ENCODE results near the gene GARIN5A. TPM values are rescaled to one million over a fixed set of nuclear protein-coding genes. Genes with fewer than 3 reads are reported as not detected.

Gene GARIN5A
- total and polyA plus RNA-seq, 2 of the 8 experiments (the other 6 are each of a cell fraction or from before 2014, with no cell fraction given): 9.1 to 18.5 TPM

DNA sequence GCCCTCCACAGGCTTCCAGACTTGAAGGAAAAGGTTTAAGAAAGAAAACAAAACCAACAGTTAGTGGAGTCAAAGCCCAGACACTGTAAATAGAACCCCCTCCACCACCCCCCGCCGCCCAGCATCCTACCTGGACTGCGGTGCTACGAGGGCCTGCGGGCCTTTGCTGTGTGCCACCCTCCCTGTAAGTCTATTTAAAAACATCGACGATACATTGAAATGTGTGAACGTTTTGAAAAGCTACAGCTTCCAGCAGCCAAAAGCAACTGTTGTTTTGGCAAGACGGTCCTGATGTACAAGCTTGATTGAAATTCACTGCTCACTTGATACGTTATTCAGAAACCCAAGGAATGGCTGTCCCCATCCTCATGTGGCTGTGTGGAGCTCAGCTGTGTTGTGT lies 6.3 kb upstream of the GARIN5A start (continued):
- TF ChIP-seq, protein P1, sequence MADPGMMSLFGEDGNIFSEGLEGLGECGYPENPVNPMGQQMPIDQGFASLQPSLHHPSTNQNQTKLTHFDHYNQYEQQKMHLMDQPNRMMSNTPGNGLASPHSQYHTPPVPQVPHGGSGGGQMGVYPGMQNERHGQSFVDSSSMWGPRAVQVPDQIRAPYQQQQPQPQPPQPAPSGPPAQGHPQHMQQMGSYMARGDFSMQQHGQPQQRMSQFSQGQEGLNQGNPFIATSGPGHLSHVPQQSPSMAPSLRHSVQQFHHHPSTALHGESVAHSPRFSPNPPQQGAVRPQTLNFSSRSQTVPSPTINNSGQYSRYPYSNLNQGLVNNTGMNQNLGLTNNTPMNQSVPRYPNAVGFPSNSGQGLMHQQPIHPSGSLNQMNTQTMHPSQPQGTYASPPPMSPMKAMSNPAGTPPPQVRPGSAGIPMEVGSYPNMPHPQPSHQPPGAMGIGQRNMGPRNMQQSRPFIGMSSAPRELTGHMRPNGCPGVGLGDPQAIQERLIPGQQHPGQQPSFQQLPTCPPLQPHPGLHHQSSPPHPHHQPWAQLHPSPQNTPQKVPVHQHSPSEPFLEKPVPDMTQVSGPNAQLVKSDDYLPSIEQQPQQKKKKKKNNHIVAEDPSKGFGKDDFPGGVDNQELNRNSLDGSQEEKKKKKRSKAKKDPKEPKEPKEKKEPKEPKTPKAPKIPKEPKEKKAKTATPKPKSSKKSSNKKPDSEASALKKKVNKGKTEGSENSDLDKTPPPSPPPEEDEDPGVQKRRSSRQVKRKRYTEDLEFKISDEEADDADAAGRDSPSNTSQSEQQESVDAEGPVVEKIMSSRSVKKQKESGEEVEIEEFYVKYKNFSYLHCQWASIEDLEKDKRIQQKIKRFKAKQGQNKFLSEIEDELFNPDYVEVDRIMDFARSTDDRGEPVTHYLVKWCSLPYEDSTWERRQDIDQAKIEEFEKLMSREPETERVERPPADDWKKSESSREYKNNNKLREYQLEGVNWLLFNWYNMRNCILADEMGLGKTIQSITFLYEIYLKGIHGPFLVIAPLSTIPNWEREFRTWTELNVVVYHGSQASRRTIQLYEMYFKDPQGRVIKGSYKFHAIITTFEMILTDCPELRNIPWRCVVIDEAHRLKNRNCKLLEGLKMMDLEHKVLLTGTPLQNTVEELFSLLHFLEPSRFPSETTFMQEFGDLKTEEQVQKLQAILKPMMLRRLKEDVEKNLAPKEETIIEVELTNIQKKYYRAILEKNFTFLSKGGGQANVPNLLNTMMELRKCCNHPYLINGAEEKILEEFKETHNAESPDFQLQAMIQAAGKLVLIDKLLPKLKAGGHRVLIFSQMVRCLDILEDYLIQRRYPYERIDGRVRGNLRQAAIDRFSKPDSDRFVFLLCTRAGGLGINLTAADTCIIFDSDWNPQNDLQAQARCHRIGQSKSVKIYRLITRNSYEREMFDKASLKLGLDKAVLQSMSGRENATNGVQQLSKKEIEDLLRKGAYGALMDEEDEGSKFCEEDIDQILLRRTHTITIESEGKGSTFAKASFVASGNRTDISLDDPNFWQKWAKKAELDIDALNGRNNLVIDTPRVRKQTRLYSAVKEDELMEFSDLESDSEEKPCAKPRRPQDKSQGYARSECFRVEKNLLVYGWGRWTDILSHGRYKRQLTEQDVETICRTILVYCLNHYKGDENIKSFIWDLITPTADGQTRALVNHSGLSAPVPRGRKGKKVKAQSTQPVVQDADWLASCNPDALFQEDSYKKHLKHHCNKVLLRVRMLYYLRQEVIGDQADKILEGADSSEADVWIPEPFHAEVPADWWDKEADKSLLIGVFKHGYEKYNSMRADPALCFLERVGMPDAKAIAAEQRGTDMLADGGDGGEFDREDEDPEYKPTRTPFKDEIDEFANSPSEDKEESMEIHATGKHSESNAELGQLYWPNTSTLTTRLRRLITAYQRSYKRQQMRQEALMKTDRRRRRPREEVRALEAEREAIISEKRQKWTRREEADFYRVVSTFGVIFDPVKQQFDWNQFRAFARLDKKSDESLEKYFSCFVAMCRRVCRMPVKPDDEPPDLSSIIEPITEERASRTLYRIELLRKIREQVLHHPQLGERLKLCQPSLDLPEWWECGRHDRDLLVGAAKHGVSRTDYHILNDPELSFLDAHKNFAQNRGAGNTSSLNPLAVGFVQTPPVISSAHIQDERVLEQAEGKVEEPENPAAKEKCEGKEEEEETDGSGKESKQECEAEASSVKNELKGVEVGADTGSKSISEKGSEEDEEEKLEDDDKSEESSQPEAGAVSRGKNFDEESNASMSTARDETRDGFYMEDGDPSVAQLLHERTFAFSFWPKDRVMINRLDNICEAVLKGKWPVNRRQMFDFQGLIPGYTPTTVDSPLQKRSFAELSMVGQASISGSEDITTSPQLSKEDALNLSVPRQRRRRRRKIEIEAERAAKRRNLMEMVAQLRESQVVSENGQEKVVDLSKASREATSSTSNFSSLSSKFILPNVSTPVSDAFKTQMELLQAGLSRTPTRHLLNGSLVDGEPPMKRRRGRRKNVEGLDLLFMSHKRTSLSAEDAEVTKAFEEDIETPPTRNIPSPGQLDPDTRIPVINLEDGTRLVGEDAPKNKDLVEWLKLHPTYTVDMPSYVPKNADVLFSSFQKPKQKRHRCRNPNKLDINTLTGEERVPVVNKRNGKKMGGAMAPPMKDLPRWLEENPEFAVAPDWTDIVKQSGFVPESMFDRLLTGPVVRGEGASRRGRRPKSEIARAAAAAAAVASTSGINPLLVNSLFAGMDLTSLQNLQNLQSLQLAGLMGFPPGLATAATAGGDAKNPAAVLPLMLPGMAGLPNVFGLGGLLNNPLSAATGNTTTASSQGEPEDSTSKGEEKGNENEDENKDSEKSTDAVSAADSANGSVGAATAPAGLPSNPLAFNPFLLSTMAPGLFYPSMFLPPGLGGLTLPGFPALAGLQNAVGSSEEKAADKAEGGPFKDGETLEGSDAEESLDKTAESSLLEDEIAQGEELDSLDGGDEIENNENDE (IDR thresholded peaks at IDR 0.05; ENCODE audit: insufficient replicate concordance, low read length): no peak
- TF ChIP-seq RNF2 (IDR thresholded peaks at IDR 0.05; ENCODE audit: borderline replicate concordance, low read depth, low read length, missing control alignments, poor library complexity, severe bottlenecking): no peak
- TF ChIP-seq, protein P2, sequence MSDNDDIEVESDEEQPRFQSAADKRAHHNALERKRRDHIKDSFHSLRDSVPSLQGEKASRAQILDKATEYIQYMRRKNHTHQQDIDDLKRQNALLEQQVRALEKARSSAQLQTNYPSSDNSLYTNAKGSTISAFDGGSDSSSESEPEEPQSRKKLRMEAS (IDR thresholded peaks at IDR 0.05): no peak
